ENCODE results near the gene GDF7. TPM values are rescaled to one million over a fixed set of nuclear protein-coding genes. Genes with fewer than 3 reads are reported as not detected.

GDF7 gene
- total RNA-seq, 6 donors from 2014 or later: under 0.01 to 1.8 (median 0.44) TPM

GRCh38 chr2:20680744-20681375, 13.9 kb downstream of the GDF7 start:
- Histone ChIP-seq H3K9me3 (no peaks in the 10 kb centered on the region), H3K4me1 (peaks cover 0 to 1% (median 0%) of the 10 kb centered on the region in 4 donors), H3K27ac (no peak overlapping the region), H3K36me3 (peaks cover 0 to 16% (median under 1%) of the 10 kb centered on the region in 4 donors), H3K27me3 (no peaks in the 10 kb centered on the region), H3K4me3 (no peak overlapping the region)
- WGBS, 2 donors: 95 to 96% methylated on average over 8 to 10 of the region's 10 CpGs
- TF ChIP-seq, protein P1, sequence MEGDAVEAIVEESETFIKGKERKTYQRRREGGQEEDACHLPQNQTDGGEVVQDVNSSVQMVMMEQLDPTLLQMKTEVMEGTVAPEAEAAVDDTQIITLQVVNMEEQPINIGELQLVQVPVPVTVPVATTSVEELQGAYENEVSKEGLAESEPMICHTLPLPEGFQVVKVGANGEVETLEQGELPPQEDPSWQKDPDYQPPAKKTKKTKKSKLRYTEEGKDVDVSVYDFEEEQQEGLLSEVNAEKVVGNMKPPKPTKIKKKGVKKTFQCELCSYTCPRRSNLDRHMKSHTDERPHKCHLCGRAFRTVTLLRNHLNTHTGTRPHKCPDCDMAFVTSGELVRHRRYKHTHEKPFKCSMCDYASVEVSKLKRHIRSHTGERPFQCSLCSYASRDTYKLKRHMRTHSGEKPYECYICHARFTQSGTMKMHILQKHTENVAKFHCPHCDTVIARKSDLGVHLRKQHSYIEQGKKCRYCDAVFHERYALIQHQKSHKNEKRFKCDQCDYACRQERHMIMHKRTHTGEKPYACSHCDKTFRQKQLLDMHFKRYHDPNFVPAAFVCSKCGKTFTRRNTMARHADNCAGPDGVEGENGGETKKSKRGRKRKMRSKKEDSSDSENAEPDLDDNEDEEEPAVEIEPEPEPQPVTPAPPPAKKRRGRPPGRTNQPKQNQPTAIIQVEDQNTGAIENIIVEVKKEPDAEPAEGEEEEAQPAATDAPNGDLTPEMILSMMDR (IDR thresholded peaks at IDR 0.05): no peak
- TF ChIP-seq POLR2AphosphoS5 (IDR thresholded peaks at IDR 0.05) (no peak), POLR2A (IDR thresholded peaks at IDR 0.05) (no peak), EP300 (IDR thresholded peaks at IDR 0.05) (no peak)
- no peak for ATAC-seq (ENCODE audit: low FRiP score in 2 of 2)
- DNase-seq: no peak

GRCh38 chr2:20682167-20682920, 15.4 kb downstream of the GDF7 start:
- TF ChIP-seq, protein P1 (IDR thresholded peaks at IDR 0.05): peak in 4 of 6 experiments; percentile 26 to 42 (median 32)
- TF ChIP-seq POLR2A (IDR thresholded peaks at IDR 0.05): no peak
- 67 to 68% methylated on average over 7 of the region's 7 CpGs for WGBS, 2 donors
- Histone ChIP-seq H3K27ac (no peak overlapping the region), H3K4me3 (no peak overlapping the region), H3K9me3 (no peaks in the 10 kb centered on the region), H3K4me1 (no peaks in the 10 kb centered on the region), H3K36me3 (peaks cover 0 to 31% (median 5%) of the 10 kb centered on the region in 4 donors), H3K27me3 (no peaks in the 10 kb centered on the region)
- ATAC-seq (ENCODE audit: low FRiP score in 2 of 2) (no peak), DNase-seq (no peak)

DNA sequence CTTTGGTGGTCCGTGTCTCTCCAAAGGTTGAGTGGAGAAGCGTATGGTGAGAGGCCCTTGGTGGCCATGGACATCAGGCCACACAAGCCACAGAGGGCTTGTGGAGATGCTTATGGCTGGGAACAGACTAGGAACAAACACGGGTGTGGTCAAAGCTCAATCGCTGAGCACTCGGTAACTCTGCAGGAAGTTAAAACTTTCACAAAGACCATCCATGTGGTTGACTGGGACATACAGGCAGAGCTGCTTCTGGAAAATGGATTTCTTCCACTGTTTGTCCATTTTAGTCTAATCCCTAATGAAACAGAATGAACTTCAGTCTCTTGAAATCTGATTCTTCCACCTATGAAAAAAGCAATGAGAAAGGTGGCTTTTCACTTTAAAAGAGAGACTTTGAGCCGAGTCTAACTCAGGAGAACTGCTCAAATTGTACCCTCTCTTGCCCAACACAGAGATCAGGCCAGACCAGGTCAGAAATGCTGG, 17.7 kb downstream of the GDF7 start:
- no peaks in the 10 kb centered on the region for H3K4me1 ChIP-seq
- H3K36me3 ChIP-seq: peaks cover 0 to 31% (median 5%) of the 10 kb centered on the region in 4 donors
- H3K27ac ChIP-seq: no peak overlapping the region
- no peak for TF ChIP-seq POLR2A (IDR thresholded peaks at IDR 0.05)
- TF ChIP-seq, protein P1 (IDR thresholded peaks at IDR 0.05): no peak
- TF ChIP-seq EP300 (IDR thresholded peaks at IDR 0.05): no peak
- no peak for TF ChIP-seq POLR2AphosphoS5 (IDR thresholded peaks at IDR 0.05)
- no peak for ATAC-seq (ENCODE audit: low FRiP score in 2 of 2)
- no peaks in the 10 kb centered on the region for H3K27me3 ChIP-seq
- DNase-seq: no peak
- 73 to 85% methylated on average over 6 of the region's 6 CpGs for WGBS, 2 donors
- no peak overlapping the region for H3K4me3 ChIP-seq
- H3K9me3 ChIP-seq: no peaks in the 10 kb centered on the region

- DNase-seq: no peak
- Histone ChIP-seq H3K9me3 (no peaks in the 10 kb centered on the region), H3K4me3 (no peak overlapping the region), H3K27me3 (no peaks in the 10 kb centered on the region), H3K27ac (no peak overlapping the region), H3K36me3 (peaks cover 0 to 27% (median 5%) of the 10 kb centered on the region in 4 donors), H3K4me1 (no peaks in the 10 kb centered on the region)
- ATAC-seq (ENCODE audit: low FRiP score in 2 of 2): no peak
- TF ChIP-seq EP300 (IDR thresholded peaks at IDR 0.05): no peak
- TF ChIP-seq, protein P1 (IDR thresholded peaks at IDR 0.05): no peak
- whole genome bisulfite sequencing, 2 donors: 96 to 97% methylated on average over 4 of the region's 4 CpGs
These were observed 20.4 kb downstream of the GDF7 start for GRCh38 chr2:20687260-20687832.

All from upper lobe of left lung (tissue), 6 donors.